Mesendoderm (in vitro differentiated cells): ENCODE measurements around the gene CAMSAP3.

ENCODE experiments used
- DNase-seq: peaks from one replicate; pipeline ENCODE4 v3.0.0; 2013
- H2AK5ac ChIP-seq: 2 replicates; pipeline ENCODE4 v1.6.1; 2013; ENCODE audit warnings: low read length, inconsistent platforms
- H2BK120ac ChIP-seq: 2 replicates; pipeline ENCODE4 v1.6.1; 2013; ENCODE audit warnings: low read depth, mild to moderate bottlenecking, low read length, moderate library complexity, mixed read lengths
- H2BK15ac ChIP-seq: replicated peaks from 2 replicates; pipeline ENCODE4 v1.6.1; 2013; ENCODE audit warnings: low read depth, mild to moderate bottlenecking, moderate library complexity
- H2BK5ac ChIP-seq: 2 replicates; pipeline ENCODE4 v1.6.1; 2013; ENCODE audit warnings: low read length, inconsistent platforms
- H3K18ac ChIP-seq: 2 replicates; pipeline ENCODE4 v1.6.1; 2013; ENCODE audit warnings: mild to moderate bottlenecking, low read length, mixed read lengths
- H3K23ac ChIP-seq: one replicate; pipeline ENCODE4 v1.6.1; 2013; ENCODE audit warnings: low read length
- H3K27ac ChIP-seq: 2 replicates; pipeline ENCODE4 v1.5.1; 2013; ENCODE audit warnings: low read depth, mild to moderate bottlenecking, inconsistent platforms, low read length, moderate library complexity
- H3K27me3 ChIP-seq: 2 replicates; pipeline ENCODE4 v1.6.1; 2013; ENCODE audit warnings: low read length, control low read depth, mild to moderate bottlenecking, inconsistent platforms; ENCODE audit not compliant: insufficient read depth, poor library complexity
- H3K36me3 ChIP-seq: 2 replicates; pipeline ENCODE4 v1.6.1; 2013; ENCODE audit warnings: low read length, inconsistent platforms; ENCODE audit not compliant: control insufficient read depth, insufficient read depth
- H3K4ac ChIP-seq: one replicate; pipeline ENCODE4 v1.6.1; 2013; ENCODE audit warnings: low read depth, mild to moderate bottlenecking, low read length, moderate library complexity
- H3K4me1 ChIP-seq: 2 replicates; pipeline ENCODE4 v1.6.1; 2013; ENCODE audit warnings: low read depth, low read length, inconsistent platforms; ENCODE audit not compliant: control insufficient read depth
- H3K4me2 ChIP-seq: 2 replicates; pipeline ENCODE4 v1.6.1; 2013; ENCODE audit warnings: low read length
- H3K4me3 ChIP-seq: 2 replicates; pipeline ENCODE4 v1.5.1; 2013; ENCODE audit warnings: mild to moderate bottlenecking, low read length
- H3K56ac ChIP-seq: one replicate; pipeline ENCODE4 v1.6.1; 2013; ENCODE audit warnings: low read length
- H3K79me1 ChIP-seq: 2 replicates; pipeline ENCODE4 v1.6.1; 2013; ENCODE audit warnings: low read length, inconsistent platforms
- H3K79me2 ChIP-seq: 2 replicates; pipeline ENCODE4 v1.6.1; 2013; ENCODE audit warnings: mild to moderate bottlenecking, low read length; ENCODE audit not compliant: control insufficient read depth, insufficient read depth
- H3K9ac ChIP-seq: 2 replicates; pipeline ENCODE4 v1.6.1; 2013; ENCODE audit warnings: low read length, inconsistent platforms
- H4K5ac ChIP-seq: one replicate; pipeline ENCODE4 v1.6.1; 2013; ENCODE audit warnings: low read length
- H4K8ac ChIP-seq: one replicate; pipeline ENCODE4 v1.6.1; 2013; ENCODE audit warnings: low read depth, mild to moderate bottlenecking, control low read depth, low read length, moderate library complexity
- WGBS: extraction: QIAGEN DNeasy Blood & Tissue Kit; methylation state at CpG from one replicate; pipeline ENCODE4 v1.1.7; 2013; ENCODE audit warnings: low lambda C conversion rate, missing lambda C conversion rate; ENCODE audit not compliant: insufficient coverage; ENCODE audit errors: extremely low coverage; 5-methylcytosine and 5-hydroxymethylcytosine counted together

Gene CAMSAP3

GRCh38 chr19:7558667-7559066 is 37.0 kb upstream of the CAMSAP3 start:
- no peak overlapping the region for H2AK5ac ChIP-seq
- H2BK15ac ChIP-seq = no peak overlapping the region
- DNase-seq = no peak
- no peak overlapping the region for H3K9ac ChIP-seq
- no peaks in the 10 kb centered on the region for H3K79me1 ChIP-seq
- no peaks in the 10 kb centered on the region for H3K4me1 ChIP-seq
- H2BK5ac ChIP-seq = no peak overlapping the region
- H3K27me3 ChIP-seq = no peaks in the 10 kb centered on the region
- no peak overlapping the region for H3K27ac ChIP-seq
- no CpG with 5 or more reads among the region's 18 CpGs for WGBS
- H3K56ac ChIP-seq = no peak overlapping the region
- H3K4me2 ChIP-seq = no peak overlapping the region
- H3K36me3 ChIP-seq = peaks cover 2% of the 10 kb centered on the region
- H4K5ac ChIP-seq = no peak overlapping the region
- H3K23ac ChIP-seq = no peak overlapping the region
- H3K4ac ChIP-seq = no peak overlapping the region
- no peak overlapping the region for H2BK120ac ChIP-seq
- H3K79me2 ChIP-seq = no peaks in the 10 kb centered on the region
- H4K8ac ChIP-seq = no peak overlapping the region
- H3K18ac ChIP-seq = no peak overlapping the region
- no peak overlapping the region for H3K4me3 ChIP-seq

GRCh38 chr19:7559102-7559501 is 36.6 kb upstream of the CAMSAP3 start:
- no CpG with 5 or more reads among the region's 4 CpGs for WGBS
- Histone ChIP-seq H3K9ac (no peak overlapping the region), H3K27ac (no peak overlapping the region), H3K4me3 (no peak overlapping the region), H3K23ac (no peak overlapping the region), H3K18ac (no peak overlapping the region), H3K4ac (no peak overlapping the region), H3K79me2 (no peaks in the 10 kb centered on the region), H3K4me1 (no peaks in the 10 kb centered on the region), H3K56ac (no peak overlapping the region), H2BK5ac (no peak overlapping the region), H4K8ac (no peak overlapping the region), H3K79me1 (no peaks in the 10 kb centered on the region), H2AK5ac (no peak overlapping the region), H2BK120ac (no peak overlapping the region), H3K4me2 (no peak overlapping the region), H3K36me3 (peaks cover 2% of the 10 kb centered on the region), H2BK15ac (no peak overlapping the region), H4K5ac (no peak overlapping the region), H3K27me3 (no peaks in the 10 kb centered on the region)
- DNase-seq = peak; percentile 21

- Histone ChIP-seq H3K79me2 (no peaks in the 10 kb centered on the region), H3K18ac (no peak overlapping the region), H3K27ac (no peak overlapping the region), H2BK120ac (no peak overlapping the region), H3K4ac (no peak overlapping the region), H4K5ac (no peak overlapping the region), H3K27me3 (no peaks in the 10 kb centered on the region), H3K4me2 (no peak overlapping the region), H3K9ac (no peak overlapping the region), H3K79me1 (no peaks in the 10 kb centered on the region), H3K4me1 (no peaks in the 10 kb centered on the region), H3K23ac (no peak overlapping the region), H3K4me3 (no peak overlapping the region), H2BK5ac (no peak overlapping the region), H4K8ac (no peak overlapping the region), H2BK15ac (no peak overlapping the region), H2AK5ac (no peak overlapping the region), H3K56ac (no peak overlapping the region), H3K36me3 (peaks cover 2% of the 10 kb centered on the region)
- no peak for DNase-seq
- no CpG with 5 or more reads among the region's 2 CpGs for WGBS
Observed at GRCh38 chr19:7560255-7560654, 35.4 kb upstream of the CAMSAP3 start.

GRCh38 chr19:7561325-7561724 is 34.3 kb upstream of the CAMSAP3 start:
- no peak overlapping the region for H4K5ac ChIP-seq
- H2BK5ac ChIP-seq = no peak overlapping the region
- no peaks in the 10 kb centered on the region for H3K27me3 ChIP-seq
- H3K79me2 ChIP-seq = no peaks in the 10 kb centered on the region
- H4K8ac ChIP-seq = no peak overlapping the region
- no peak overlapping the region for H3K23ac ChIP-seq
- no peak overlapping the region for H3K18ac ChIP-seq
- H3K79me1 ChIP-seq = no peaks in the 10 kb centered on the region
- H2BK120ac ChIP-seq = no peak overlapping the region
- no peak overlapping the region for H3K27ac ChIP-seq
- no peak overlapping the region for H3K4me3 ChIP-seq
- no peak overlapping the region for H3K4me2 ChIP-seq
- H3K4me1 ChIP-seq = no peaks in the 10 kb centered on the region
- DNase-seq = no peak
- no peak overlapping the region for H2BK15ac ChIP-seq
- WGBS = no CpG with 5 or more reads among the region's 17 CpGs
- H2AK5ac ChIP-seq = no peak overlapping the region
- no peak overlapping the region for H3K56ac ChIP-seq
- H3K9ac ChIP-seq = no peak overlapping the region
- H3K36me3 ChIP-seq = peaks cover 2% of the 10 kb centered on the region
- no peak overlapping the region for H3K4ac ChIP-seq

GRCh38 chr19:7562646-7563393 is 32.8 kb upstream of the CAMSAP3 start:
- Histone ChIP-seq H3K18ac (no peak overlapping the region), H3K23ac (no peak overlapping the region), H2AK5ac (no peak overlapping the region), H3K4me2 (no peak overlapping the region), H3K9ac (no peak overlapping the region), H3K27ac (no peak overlapping the region), H3K4ac (no peak overlapping the region), H2BK120ac (no peak overlapping the region), H3K4me1 (no peaks in the 10 kb centered on the region), H3K79me2 (no peaks in the 10 kb centered on the region), H4K5ac (no peak overlapping the region), H3K79me1 (no peaks in the 10 kb centered on the region), H2BK15ac (no peak overlapping the region), H2BK5ac (no peak overlapping the region), H3K4me3 (no peak overlapping the region), H3K27me3 (no peaks in the 10 kb centered on the region), H4K8ac (no peak overlapping the region), H3K36me3 (peaks cover 1% of the 10 kb centered on the region), H3K56ac (no peak overlapping the region)
- no CpG with 5 or more reads among the region's 16 CpGs for WGBS
- peak; percentile 7 for DNase-seq

- H4K5ac ChIP-seq = no peak overlapping the region
- H3K4me1 ChIP-seq = no peaks in the 10 kb centered on the region
- no peaks in the 10 kb centered on the region for H3K79me2 ChIP-seq
- no peak overlapping the region for H2BK5ac ChIP-seq
- H3K4me3 ChIP-seq = no peak overlapping the region
- no peaks in the 10 kb centered on the region for H3K36me3 ChIP-seq
- no peak overlapping the region for H3K9ac ChIP-seq
- H2AK5ac ChIP-seq = no peak overlapping the region
- no peak overlapping the region for H4K8ac ChIP-seq
- no peak overlapping the region for H3K27ac ChIP-seq
- no peak overlapping the region for H3K23ac ChIP-seq
- no peak overlapping the region for H3K4me2 ChIP-seq
- H2BK15ac ChIP-seq = no peak overlapping the region
- H3K4ac ChIP-seq = no peak overlapping the region
- no CpG with 5 or more reads among the region's 4 CpGs for WGBS
- no peaks in the 10 kb centered on the region for H3K79me1 ChIP-seq
- no peaks in the 10 kb centered on the region for H3K27me3 ChIP-seq
- no peak overlapping the region for H2BK120ac ChIP-seq
- no peak overlapping the region for H3K18ac ChIP-seq
- no peak for DNase-seq
- no peak overlapping the region for H3K56ac ChIP-seq
Observed at GRCh38 chr19:7564866-7565265, 30.8 kb upstream of the CAMSAP3 start.
